Measurements from ENCODE around the gene BMPR2.

DNA sequence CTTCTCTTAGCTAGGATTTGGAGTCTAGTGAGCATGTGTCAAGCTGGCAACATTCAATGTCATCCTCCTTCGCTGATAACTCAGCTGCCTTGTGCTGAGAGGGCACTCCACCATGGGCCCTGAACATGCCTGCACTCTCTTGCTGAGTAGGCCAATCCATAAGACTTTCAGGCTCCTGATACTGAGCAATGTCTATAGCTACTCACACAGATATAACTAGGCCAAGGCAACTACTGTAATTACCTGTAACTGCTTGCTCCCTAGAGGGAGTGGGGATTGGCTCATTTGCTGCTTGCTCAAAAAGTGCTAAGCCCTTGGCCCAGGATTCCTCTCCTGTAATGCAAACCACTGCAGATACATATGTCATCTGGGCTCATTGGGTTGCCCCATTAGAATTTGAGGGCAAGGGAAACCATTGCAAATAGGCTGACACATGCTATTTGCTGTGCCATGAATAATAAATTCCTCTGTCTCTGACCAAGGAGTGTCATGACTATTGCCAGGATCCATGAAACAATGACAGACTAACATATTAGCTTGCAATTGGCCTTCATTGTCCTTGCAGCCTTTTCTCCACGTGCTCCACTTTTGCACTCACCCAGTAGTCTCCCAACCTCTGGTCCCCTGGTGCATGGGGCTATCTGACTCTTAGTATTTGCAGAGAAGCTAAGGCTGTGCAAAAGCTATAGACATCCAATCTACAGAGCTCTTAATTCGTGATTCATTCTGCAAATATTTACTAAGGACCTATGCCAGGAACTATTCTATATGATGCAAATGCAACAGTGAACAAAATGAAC is 36.9 kb upstream of the BMPR2 start:
- TF ChIP-seq CTCF (IDR thresholded peaks at IDR 0.05) (no peak), POLR2AphosphoS5 (IDR thresholded peaks at IDR 0.05) (no peak), POLR2A (IDR thresholded peaks at IDR 0.05; ENCODE audit: low read depth) (no peak)

All from esophagus muscularis mucosa (tissue), 3 donors.